Measurements from ENCODE around the gene SLC25A11. TPM values are rescaled to one million over a fixed set of nuclear protein-coding genes. Genes with fewer than 3 reads are reported as not detected.

The SLC25A11 gene
- total RNA-seq, 1 donor from 2014 or later, result 35.3 TPM

- intact Hi-C loops (cut with micrococcal nuclease), result no loop called here
- ChIA-PET CTCF (interaction anchor here (0.9 to 1.3 kb wide), 6 partner anchors 8 to 332 kb away, joined by 3 to 6 read pairs (median 4); partner anchors contain the start of gene ARRB2), POLR2A (interaction anchor here (0.7 to 4.7 kb wide), 12 partner anchors 34 to 191 kb away, joined by 3 to 26 read pairs (median 4); partner anchors contain the start of genes ARRB2, CAMTA2, KIF1C and PLD2)
- Mint-ChIP-seq H3K4me1 (peaks cover 47% of the 10 kb centered on the region), H3K9me3 (no peaks in the 10 kb centered on the region), H3K4me3 (peak overlapping the region; percentile 87), H3K27ac (no peak overlapping the region), H3K27me3 (no peaks in the 10 kb centered on the region), H3K36me3 (ENCODE audit: low read depth) (peaks cover 30% of the 10 kb centered on the region)
- ATAC-seq (ENCODE audit: low read depth) (peak; percentile 1), DNase-seq (no peak)
- TF ChIP-seq CTCF (IDR thresholded peaks at IDR 0.05), result no peak
These were observed 40.9 kb downstream of the SLC25A11 start for GRCh38 chr17:4898927-4899326.

DNA sequence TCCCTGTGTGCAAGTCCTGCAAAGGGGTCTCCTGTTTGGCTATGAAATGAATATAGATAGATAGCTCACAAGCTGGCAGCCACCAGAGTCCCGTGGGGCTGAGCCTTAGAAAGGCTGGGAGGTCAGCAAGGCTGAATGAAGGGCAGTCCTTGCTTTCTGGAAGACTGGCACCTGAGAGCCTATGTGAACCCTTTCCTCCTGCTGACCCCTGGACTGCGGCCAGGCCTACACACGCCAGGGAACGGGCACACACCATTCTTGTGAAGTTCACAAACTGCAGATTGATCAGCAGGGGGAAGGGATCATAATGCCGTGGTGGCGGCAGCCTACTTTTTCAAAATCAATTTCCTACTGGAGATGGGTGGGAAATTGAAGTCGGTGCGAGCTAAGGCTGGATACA, 41.5 kb downstream of the SLC25A11 start:
- POLR2A ChIA-PET, result interaction anchor here (1.2 to 4.7 kb wide), 2 partner anchors 42 to 89 kb away, joined by 4 to 26 read pairs; partner anchors contain the start of genes CAMTA2, RNF167 and SLC25A11
- peaks cover 35% of the 10 kb centered on the region for H3K36me3 Mint-ChIP-seq (ENCODE audit: low read depth)

DNA sequence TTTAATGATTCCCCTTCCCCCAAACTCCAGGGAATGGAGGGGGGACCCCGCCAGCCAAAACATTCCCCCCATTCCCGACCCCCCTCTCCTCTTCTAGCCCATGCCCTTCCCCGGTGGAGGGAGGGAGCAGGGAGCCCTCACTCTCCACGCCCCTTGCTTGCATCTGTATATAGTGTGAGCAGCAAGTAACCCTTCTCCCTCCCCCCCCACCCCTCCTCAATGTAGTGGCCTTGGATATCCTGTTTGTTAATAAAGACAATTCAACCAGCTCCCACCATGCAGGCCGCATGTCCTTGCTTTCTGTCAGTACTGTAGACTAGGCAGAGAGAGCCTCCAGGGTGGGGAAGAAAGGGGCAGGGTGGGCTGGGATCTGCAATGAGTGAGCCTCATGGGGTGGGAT, 42.1 kb downstream of the SLC25A11 start:
- H3K27ac Mint-ChIP-seq, result no peak overlapping the region
- ChIA-PET POLR2A (no interaction called here), CTCF (no interaction called here)
- no peaks in the 10 kb centered on the region for H3K27me3 Mint-ChIP-seq
- H3K9me3 Mint-ChIP-seq, result no peaks in the 10 kb centered on the region
- intact Hi-C loops (cut with micrococcal nuclease), result no loop called here
- H3K36me3 Mint-ChIP-seq (ENCODE audit: low read depth), result peaks cover 37% of the 10 kb centered on the region
- peaks cover 37% of the 10 kb centered on the region for H3K4me1 Mint-ChIP-seq
- TF ChIP-seq CTCF (IDR thresholded peaks at IDR 0.05), result no peak
- H3K4me3 Mint-ChIP-seq, result peak overlapping the region; percentile 70
- ATAC-seq (ENCODE audit: low read depth) (no peak), DNase-seq (no peak)

More for the DNA sequence above, 41.5 kb downstream of the SLC25A11 start:
- intact Hi-C loops (cut with micrococcal nuclease), result no loop called here
- no peaks in the 10 kb centered on the region for H3K9me3 Mint-ChIP-seq
- DNase-seq (no peak), ATAC-seq (ENCODE audit: low read depth) (no peak)
- no peak for TF ChIP-seq CTCF (IDR thresholded peaks at IDR 0.05)
- no peaks in the 10 kb centered on the region for H3K27me3 Mint-ChIP-seq
- H3K27ac Mint-ChIP-seq, result peak overlapping the region; percentile 41
- H3K4me1 Mint-ChIP-seq, result peaks cover 43% of the 10 kb centered on the region
- CTCF ChIA-PET, result interaction anchor here (1.0 to 1.1 kb wide), 2 partner anchors 109 to 188 kb away, joined by 4 read pairs; partner anchors contain the start of gene ARRB2
- peak overlapping the region; percentile 70 for H3K4me3 Mint-ChIP-seq

GRCh38 chr17:4897198-4897687, 42.6 kb downstream of the SLC25A11 start:
- no peak for ATAC-seq (ENCODE audit: low read depth)
- intact Hi-C loops (cut with micrococcal nuclease), result no loop called here
- no peak for TF ChIP-seq CTCF (IDR thresholded peaks at IDR 0.05)

GRCh38 chr17:4896332-4897197, 43.3 kb downstream of the SLC25A11 start:
- no peak overlapping the region for H3K27ac Mint-ChIP-seq
- H3K4me1 Mint-ChIP-seq, result peaks cover 26% of the 10 kb centered on the region
- H3K4me3 Mint-ChIP-seq, result no peak overlapping the region
- ChIA-PET POLR2A (no interaction called here), CTCF (no interaction called here)
- ATAC-seq (ENCODE audit: low read depth) (no peak), DNase-seq (no peak)
- no peak for TF ChIP-seq CTCF (IDR thresholded peaks at IDR 0.05)
- intact Hi-C loops (cut with micrococcal nuclease), result no loop called here
- H3K9me3 Mint-ChIP-seq, result no peaks in the 10 kb centered on the region
- peaks cover 42% of the 10 kb centered on the region for H3K36me3 Mint-ChIP-seq (ENCODE audit: low read depth)
- no peaks in the 10 kb centered on the region for H3K27me3 Mint-ChIP-seq

More at GRCh38 chr17:4897198-4897687, 42.6 kb downstream of the SLC25A11 start:
- DNase-seq, result no peak
- H3K36me3 Mint-ChIP-seq (ENCODE audit: low read depth), result peaks cover 40% of the 10 kb centered on the region
- no peaks in the 10 kb centered on the region for H3K9me3 Mint-ChIP-seq
- no peak overlapping the region for H3K27ac Mint-ChIP-seq
- H3K27me3 Mint-ChIP-seq, result no peaks in the 10 kb centered on the region
- ChIA-PET CTCF (no interaction called here), POLR2A (no interaction called here)
- H3K4me1 Mint-ChIP-seq, result peaks cover 32% of the 10 kb centered on the region
- H3K4me3 Mint-ChIP-seq, result no peak overlapping the region

Measured in activated B cell treated with CpG ODN at 0.5 μM for 24 hours (primary cell).